ENCODE data around the gene TCF20. TPM values are rescaled to one million over a fixed set of nuclear protein-coding genes. Genes with fewer than 3 reads are reported as not detected.

The TCF20 gene
- total and polyA plus RNA-seq, 8 donors: 5.8 to 50.0 (median 18.8) TPM

DNA sequence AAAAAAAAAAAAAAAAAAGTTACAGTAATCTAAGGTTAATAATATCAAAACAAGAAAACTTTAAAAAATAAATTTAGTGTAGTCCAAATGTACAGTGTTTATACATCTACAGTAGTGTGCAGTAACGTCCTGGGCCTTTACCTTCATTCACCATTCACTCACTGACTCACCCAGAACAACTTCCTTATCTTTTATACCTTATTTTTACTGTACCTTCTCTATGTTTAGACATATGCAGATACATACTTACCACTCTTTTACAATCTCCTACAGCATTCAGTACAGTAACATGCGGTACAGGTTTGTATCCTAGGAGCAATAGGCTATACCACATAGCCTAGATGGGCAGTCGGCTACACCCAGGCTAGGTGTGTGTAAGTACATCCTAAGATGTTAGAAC is 38.5 kb downstream of the TCF20 start:
- no peaks in the 10 kb centered on the region for H3K9me3 ChIP-seq
- peaks cover 20 to 50% (median 31%) of the 10 kb centered on the region in 4 donors for H3K4me1 ChIP-seq
- 84 to 93% (median 85%) methylated on average over 3 of the region's 3 CpGs for WGBS, 5 donors
- no peaks in the 10 kb centered on the region for H3K27me3 ChIP-seq
- H3K4me3 ChIP-seq: no peak overlapping the region
- no peak for TF ChIP-seq POLR2AphosphoS5 (IDR thresholded peaks at IDR 0.05)
- no peak for TF ChIP-seq EP300 (IDR thresholded peaks at IDR 0.05)
- no peak overlapping the region for H3K27ac ChIP-seq
- intact Hi-C loops (cut with DNase I; ENCODE audit: low total_unique reads): no loop called here
- H3K36me3 ChIP-seq: no peaks in the 10 kb centered on the region
- no peak for DNase-seq

DNA sequence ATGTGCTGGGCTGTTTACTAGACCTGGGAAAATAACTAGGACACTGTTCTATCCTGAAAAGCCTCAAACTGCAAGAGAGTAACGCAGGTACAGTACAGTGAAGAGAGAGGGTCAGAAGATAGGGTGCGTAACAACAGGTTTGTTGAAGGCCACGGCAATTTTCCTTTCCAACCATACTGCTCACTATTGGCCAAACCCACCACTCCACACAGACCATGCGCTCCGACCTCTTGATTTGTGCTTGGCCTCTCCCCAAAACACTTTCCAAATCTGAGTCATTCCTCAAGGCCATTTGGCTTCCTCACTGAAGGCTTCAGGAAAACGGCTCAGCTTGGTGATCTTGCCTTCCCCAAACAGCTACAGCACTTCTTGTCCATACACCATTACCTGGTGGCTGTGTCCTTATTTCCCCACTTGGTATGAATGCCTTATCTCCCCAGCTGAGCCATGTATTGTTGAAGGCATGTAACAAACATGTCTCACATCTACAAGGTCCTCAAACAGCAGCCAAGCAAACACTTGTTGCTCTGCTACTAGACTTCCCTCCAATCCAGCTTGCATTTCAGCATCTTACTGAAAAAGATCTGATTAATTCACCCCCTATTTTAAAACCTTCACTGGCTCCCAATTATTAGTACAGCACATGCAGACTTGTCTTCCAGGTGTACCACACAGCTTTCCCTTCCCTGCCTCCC is 40.9 kb downstream of the TCF20 start:
- DNase-seq: peak in 1 of 2 donors; percentile 60
- peaks cover 20 to 50% (median 31%) of the 10 kb centered on the region in 4 donors for H3K4me1 ChIP-seq
- H3K9me3 ChIP-seq: no peaks in the 10 kb centered on the region
- H3K4me3 ChIP-seq: no peak overlapping the region
- H3K27ac ChIP-seq: no peak overlapping the region
- no peaks in the 10 kb centered on the region for H3K27me3 ChIP-seq
- no peak for TF ChIP-seq POLR2A (IDR thresholded peaks at IDR 0.05)
- no peak for TF ChIP-seq EP300 (IDR thresholded peaks at IDR 0.05)
- TF ChIP-seq, protein P1, sequence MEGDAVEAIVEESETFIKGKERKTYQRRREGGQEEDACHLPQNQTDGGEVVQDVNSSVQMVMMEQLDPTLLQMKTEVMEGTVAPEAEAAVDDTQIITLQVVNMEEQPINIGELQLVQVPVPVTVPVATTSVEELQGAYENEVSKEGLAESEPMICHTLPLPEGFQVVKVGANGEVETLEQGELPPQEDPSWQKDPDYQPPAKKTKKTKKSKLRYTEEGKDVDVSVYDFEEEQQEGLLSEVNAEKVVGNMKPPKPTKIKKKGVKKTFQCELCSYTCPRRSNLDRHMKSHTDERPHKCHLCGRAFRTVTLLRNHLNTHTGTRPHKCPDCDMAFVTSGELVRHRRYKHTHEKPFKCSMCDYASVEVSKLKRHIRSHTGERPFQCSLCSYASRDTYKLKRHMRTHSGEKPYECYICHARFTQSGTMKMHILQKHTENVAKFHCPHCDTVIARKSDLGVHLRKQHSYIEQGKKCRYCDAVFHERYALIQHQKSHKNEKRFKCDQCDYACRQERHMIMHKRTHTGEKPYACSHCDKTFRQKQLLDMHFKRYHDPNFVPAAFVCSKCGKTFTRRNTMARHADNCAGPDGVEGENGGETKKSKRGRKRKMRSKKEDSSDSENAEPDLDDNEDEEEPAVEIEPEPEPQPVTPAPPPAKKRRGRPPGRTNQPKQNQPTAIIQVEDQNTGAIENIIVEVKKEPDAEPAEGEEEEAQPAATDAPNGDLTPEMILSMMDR (IDR thresholded peaks at IDR 0.05): no peak
- TF ChIP-seq POLR2AphosphoS5 (IDR thresholded peaks at IDR 0.05): no peak
- 59 to 76% (median 64%) methylated on average over 6 of the region's 6 CpGs for WGBS, 5 donors
- no peaks in the 10 kb centered on the region for H3K36me3 ChIP-seq
- intact Hi-C loops (cut with DNase I; ENCODE audit: low total_unique reads): no loop called here

GRCh38 chr22:42228483-42228882 is 42.0 kb downstream of the TCF20 start:
- no peaks in the 10 kb centered on the region for H3K36me3 ChIP-seq
- DNase-seq: peak in 1 of 2 donors; percentile 32
- 77 to 84% (median 77%) methylated on average over 4 of the region's 4 CpGs for WGBS, 5 donors
- intact Hi-C loops (cut with DNase I; ENCODE audit: low total_unique reads): no loop called here
- TF ChIP-seq, protein P1 (IDR thresholded peaks at IDR 0.05): no peak
- no peak overlapping the region for H3K4me3 ChIP-seq
- H3K4me1 ChIP-seq: peaks cover 23 to 52% (median 34%) of the 10 kb centered on the region in 4 donors
- no peaks in the 10 kb centered on the region for H3K9me3 ChIP-seq
- H3K27ac ChIP-seq: no peak overlapping the region
- H3K27me3 ChIP-seq: no peaks in the 10 kb centered on the region

GRCh38 chr22:42227435-42227834 is 43.0 kb downstream of the TCF20 start:
- H3K27me3 ChIP-seq: no peaks in the 10 kb centered on the region
- no peaks in the 10 kb centered on the region for H3K9me3 ChIP-seq
- intact Hi-C loops (cut with DNase I; ENCODE audit: low total_unique reads): no loop called here
- H3K4me1 ChIP-seq: peaks cover 24 to 52% (median 38%) of the 10 kb centered on the region in 4 donors
- H3K4me3 ChIP-seq: no peak overlapping the region
- H3K36me3 ChIP-seq: no peaks in the 10 kb centered on the region
- WGBS, 5 donors: 90 to 97% (median 94%) methylated on average over 3 of the region's 3 CpGs
- no peak overlapping the region for H3K27ac ChIP-seq
- DNase-seq: no peak
- TF ChIP-seq, protein P1 (IDR thresholded peaks at IDR 0.05): no peak
- TF ChIP-seq POLR2A (IDR thresholded peaks at IDR 0.05) (no peak), POLR2AphosphoS5 (IDR thresholded peaks at IDR 0.05) (no peak)

DNA sequence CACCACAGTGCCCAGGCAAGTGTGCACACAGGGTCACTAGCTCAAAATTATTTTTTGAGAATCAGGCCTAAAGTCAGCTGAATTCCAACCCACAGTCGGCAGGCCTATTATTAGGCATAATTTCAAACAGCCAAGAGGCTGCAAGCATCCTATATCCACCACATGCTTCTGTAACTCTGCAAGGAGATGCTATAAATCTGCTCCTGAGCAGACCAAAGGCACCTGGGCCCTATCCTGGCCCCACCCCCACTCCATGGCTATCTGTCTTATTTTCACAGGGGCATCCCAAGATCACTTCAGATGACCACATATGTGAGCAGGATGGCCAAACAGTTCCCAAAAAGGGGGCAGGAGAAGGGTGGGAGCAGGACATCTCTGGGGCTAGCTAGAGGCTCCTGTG is 44.6 kb downstream of the TCF20 start:
- no peak overlapping the region for H3K4me3 ChIP-seq
- no peaks in the 10 kb centered on the region for H3K27me3 ChIP-seq

More for the DNA sequence above, 44.6 kb downstream of the TCF20 start:
- no peak overlapping the region for H3K27ac ChIP-seq
- H3K4me1 ChIP-seq: peaks cover 24 to 62% (median 42%) of the 10 kb centered on the region in 4 donors
- TF ChIP-seq POLR2A (IDR thresholded peaks at IDR 0.05) (no peak), POLR2AphosphoS5 (IDR thresholded peaks at IDR 0.05) (no peak), EP300 (IDR thresholded peaks at IDR 0.05) (no peak)
- TF ChIP-seq, protein P1 (IDR thresholded peaks at IDR 0.05): no peak
- 77 to 93% (median 86%) methylated on average over 1 of the region's 1 CpG; no CpG with 5 or more reads in 1 of the 5 donors for WGBS, 5 donors
- DNase-seq: no peak
- H3K36me3 ChIP-seq: no peaks in the 10 kb centered on the region
- intact Hi-C loops (cut with DNase I; ENCODE audit: low total_unique reads): no loop called here
- H3K9me3 ChIP-seq: no peaks in the 10 kb centered on the region
